SK-N-SH treated with all-trans-retinoic acid at 6 μM for 48 hours (cell line): ENCODE data around the gene SLC39A3.

Source experiments
- ATAC-seq: fragments of 200-7000 bp; cut with Tn5 transposase; 3 replicates; pipeline ENCODE4 v1.9.1; 2020; ENCODE audit warnings: mild to moderate bottlenecking, moderate library complexity
- ARNTL ChIP-seq: fragments of 450-650 bp; formaldehyde crosslinking; IDR thresholded peaks from 2 replicates; pipeline ENCODE4 v1.5.0; 2020; ENCODE audit warnings: low read depth, mild to moderate bottlenecking, moderate library complexity, borderline replicate concordance
- BACH2 ChIP-seq: fragments of 250-450 bp; sonication (Bioruptor Pico); IDR thresholded peaks from 2 replicates; pipeline ENCODE4 v1.9.0; 2021; ENCODE audit warnings: mild to moderate bottlenecking, borderline replicate concordance
- CREB5 ChIP-seq: fragments of 250-450 bp; sonication (Bioruptor Pico); IDR thresholded peaks from 2 replicates; pipeline ENCODE4 v1.5.1; 2020; ENCODE audit warnings: low read depth, mild to moderate bottlenecking, moderate library complexity
- CSDC2 ChIP-seq: fragments of 250-450 bp; sonication (Bioruptor Pico); IDR thresholded peaks from 2 replicates; pipeline ENCODE4 v1.5.0; 2020; ENCODE audit warnings: mild to moderate bottlenecking, moderate library complexity
- CSRNP3 ChIP-seq: fragments of 250-450 bp; sonication (Bioruptor Pico); IDR thresholded peaks from 2 replicates; pipeline ENCODE4 v1.5.1; 2021; ENCODE audit warnings: mild to moderate bottlenecking, moderate library complexity
- ESRRG ChIP-seq: fragments of 250-450 bp; sonication (Bioruptor Pico); IDR thresholded peaks from 2 replicates; pipeline ENCODE4 v1.6.1; 2021; ENCODE audit warnings: mild to moderate bottlenecking
- GLIS3 ChIP-seq: fragments of 250-450 bp; sonication (Bioruptor Pico); IDR thresholded peaks from 2 replicates; pipeline ENCODE4 v1.5.0; 2020; ENCODE audit warnings: mild to moderate bottlenecking, moderate library complexity
- ISL1 ChIP-seq: fragments of 250-450 bp; sonication (Bioruptor Pico); IDR thresholded peaks from 2 replicates; pipeline ENCODE4 v2.1.2; 2022; ENCODE audit warnings: mild to moderate bottlenecking, moderate library complexity
- OSR1 ChIP-seq: fragments of 250-450 bp; sonication (Bioruptor Pico); IDR thresholded peaks from 2 replicates; pipeline ENCODE4 v1.8.0; 2022; ENCODE audit warnings: moderate library complexity, mild to moderate bottlenecking, inconsistent platforms
- POU6F1 ChIP-seq: fragments of 250-450 bp; sonication (Bioruptor Pico); IDR thresholded peaks from 2 replicates; pipeline ENCODE4 v1.8.0; 2021; ENCODE audit warnings: low read depth, mild to moderate bottlenecking, moderate library complexity, borderline replicate concordance
- PPARA ChIP-seq: fragments of 250-450 bp; sonication (Bioruptor Pico); IDR thresholded peaks from 2 replicates; pipeline ENCODE4 v1.5.0; 2020; ENCODE audit warnings: mild to moderate bottlenecking, borderline replicate concordance
- SNAI2 ChIP-seq: fragments of 250-450 bp; sonication (Bioruptor Pico); IDR thresholded peaks from 2 replicates; pipeline ENCODE4 v1.5.0; 2020; ENCODE audit warnings: mild to moderate bottlenecking, moderate library complexity
- TCF4 ChIP-seq: fragments of 250-450 bp; sonication (Bioruptor Pico); IDR thresholded peaks from 2 replicates; pipeline ENCODE4 v1.8.0; 2021; ENCODE audit warnings: mild to moderate bottlenecking, moderate library complexity, borderline replicate concordance
- TOX ChIP-seq: fragments of 250-450 bp; sonication (Bioruptor Pico); IDR thresholded peaks from 2 replicates; pipeline ENCODE4 v1.8.0; 2021; ENCODE audit warnings: mild to moderate bottlenecking, moderate library complexity, borderline replicate concordance
- TSHZ2 ChIP-seq: fragments of 250-450 bp; sonication (Bioruptor Pico); IDR thresholded peaks from 2 replicates; pipeline ENCODE4 v1.5.0; 2020; ENCODE audit warnings: mild to moderate bottlenecking, moderate library complexity
- ZC3H10 ChIP-seq: fragments of 250-450 bp; sonication (Bioruptor Pico); IDR thresholded peaks from 2 replicates; pipeline ENCODE4 v1.5.1; 2021; ENCODE audit warnings: mild to moderate bottlenecking, moderate library complexity
- ZFP3 ChIP-seq: fragments of 250-450 bp; sonication (Bioruptor Pico); IDR thresholded peaks from 2 replicates; pipeline ENCODE4 v1.5.0; 2020; ENCODE audit warnings: mild to moderate bottlenecking, moderate library complexity
- ZFP30 ChIP-seq: fragments of 450-650 bp; formaldehyde crosslinking; IDR thresholded peaks from 2 replicates; pipeline ENCODE4 v1.5.0; 2022; ENCODE audit warnings: mild to moderate bottlenecking, moderate library complexity
- ZNF565 ChIP-seq: fragments of 450-650 bp; formaldehyde crosslinking; conservative IDR thresholded peaks from 2 replicates; pipeline ENCODE4 v1.5.0; 2020; ENCODE audit warnings: low read depth, mild to moderate bottlenecking, moderate library complexity
- ZNF70 ChIP-seq: fragments of 450-650 bp; formaldehyde crosslinking; IDR thresholded peaks from 2 replicates; pipeline ENCODE4 v1.5.0; 2020; ENCODE audit warnings: mild to moderate bottlenecking, moderate library complexity

Gene SLC39A3

GRCh38 chr19:2694196-2694595, 45.6 kb downstream of the SLC39A3 start:
- no peak for ATAC-seq
- TF ChIP-seq ZNF565 = no peak
- TF ChIP-seq ZNF70 (CRISPR knock-in tag) = no peak
- TF ChIP-seq ISL1 = no peak
- TF ChIP-seq BACH2 (CRISPR knock-in tag) = no peak
- no peak for TF ChIP-seq POU6F1 (CRISPR knock-in tag)
- no peak for TF ChIP-seq GLIS3
- no peak for TF ChIP-seq TCF4 (CRISPR knock-in tag)
- no peak for TF ChIP-seq OSR1 (CRISPR knock-in tag)
- no peak for TF ChIP-seq TOX (CRISPR knock-in tag)
- TF ChIP-seq ZFP3 = no peak
- TF ChIP-seq PPARA (CRISPR knock-in tag) = no peak

GRCh38 chr19:2693492-2694160, 46.2 kb downstream of the SLC39A3 start:
- ATAC-seq = no peak
- no peak for TF ChIP-seq ZNF70 (CRISPR knock-in tag)

- TF ChIP-seq TCF4 (CRISPR knock-in tag) (no peak), ARNTL (CRISPR knock-in tag) (no peak), BACH2 (CRISPR knock-in tag) (no peak), ZC3H10 (CRISPR knock-in tag) (no peak)
- ATAC-seq = no peak
These were observed 47.9 kb downstream of the SLC39A3 start for GRCh38 chr19:2691951-2692350.

- TF ChIP-seq ZNF70 (CRISPR knock-in tag) (no peak), GLIS3 (no peak), CREB5 (no peak), ESRRG (CRISPR knock-in tag) (no peak), ZFP3 (no peak), ISL1 (no peak), CSDC2 (CRISPR knock-in tag) (no peak), POU6F1 (CRISPR knock-in tag) (no peak), TCF4 (CRISPR knock-in tag) (no peak), ZFP30 (CRISPR knock-in tag) (no peak), CSRNP3 (CRISPR knock-in tag) (no peak), PPARA (CRISPR knock-in tag) (no peak), ZC3H10 (CRISPR knock-in tag) (no peak), SNAI2 (CRISPR knock-in tag) (no peak)
- ATAC-seq = no peak
These were observed 49.0 kb downstream of the SLC39A3 start for GRCh38 chr19:2690856-2691255.

GRCh38 chr19:2686360-2686759, 53.5 kb downstream of the SLC39A3 start:
- TF ChIP-seq ZFP30 (CRISPR knock-in tag) = no peak
- TF ChIP-seq POU6F1 (CRISPR knock-in tag) = no peak
- TF ChIP-seq CREB5 = no peak
- TF ChIP-seq TSHZ2 (CRISPR knock-in tag) = no peak
- no peak for ATAC-seq
